Mucosa of stomach (tissue), 1 donor: Measurements from ENCODE around the gene VGLL4.
"Not testable (repeated sequence)": the region's sequence is repeated elsewhere in the genome, so short reads cannot be mapped to it uniquely, and the experiment has no call there.

ENCODE experiments used
- H3K27me3 ChIP-seq: one replicate; pipeline ENCODE4 v1.7.0; 2013; ENCODE audit warnings: mild to moderate bottlenecking, low read length; ENCODE audit not compliant: control insufficient read depth, insufficient read depth
- H3K36me3 ChIP-seq: one replicate; pipeline ENCODE4 v1.7.0; 2013; ENCODE audit warnings: low read length; ENCODE audit not compliant: control insufficient read depth, insufficient read depth
- H3K4me1 ChIP-seq: one replicate; pipeline ENCODE4 v1.7.0; 2013; ENCODE audit warnings: mild to moderate bottlenecking, low read length; ENCODE audit not compliant: control insufficient read depth, insufficient read depth
- H3K4me3 ChIP-seq: one replicate; pipeline ENCODE4 v1.7.0; 2013; ENCODE audit warnings: low read length
- H3K9ac ChIP-seq: one replicate; pipeline ENCODE4 v1.7.0; 2013; ENCODE audit warnings: mild to moderate bottlenecking, low read length, moderate library complexity
- H3K9me3 ChIP-seq: one replicate; pipeline ENCODE4 v1.7.0; 2013; ENCODE audit warnings: mild to moderate bottlenecking, low read length, moderate library complexity; ENCODE audit not compliant: control insufficient read depth
- donor health status: Pancreatic carcinoma.

VGLL4 gene

GRCh38 chr3:11514191-11514821 is 129.4 kb downstream of the VGLL4 start:
- Histone ChIP-seq H3K9ac (no peak overlapping the region), H3K27me3 (no peaks in the 10 kb centered on the region), H3K9me3 (no peaks in the 10 kb centered on the region), H3K36me3 (no peaks in the 10 kb centered on the region), H3K4me3 (no peak overlapping the region), H3K4me1 (peaks cover 27% of the 10 kb centered on the region)

- H3K27me3 ChIP-seq: no peaks in the 10 kb centered on the region
- no peak overlapping the region for H3K4me3 ChIP-seq
- peaks cover 32% of the 10 kb centered on the region for H3K4me1 ChIP-seq
- H3K36me3 ChIP-seq: no peaks in the 10 kb centered on the region
- no peak overlapping the region for H3K9ac ChIP-seq
- no peaks in the 10 kb centered on the region for H3K9me3 ChIP-seq
Measured at GRCh38 chr3:11513817-11514135, 129.9 kb downstream of the VGLL4 start.

- H3K27me3 ChIP-seq, H3K4me3 ChIP-seq, H3K9ac ChIP-seq, H3K36me3 ChIP-seq, H3K9me3 ChIP-seq: not testable (repeated sequence)
- H3K4me1 ChIP-seq: peaks cover 37% of the 10 kb centered on the region
Measured at GRCh38 chr3:11513125-11513816, 130.4 kb downstream of the VGLL4 start.

- not testable (repeated sequence) for H3K36me3 ChIP-seq, H3K4me3 ChIP-seq, H3K27me3 ChIP-seq, H3K9ac ChIP-seq, H3K9me3 ChIP-seq
- H3K4me1 ChIP-seq: peaks cover 39% of the 10 kb centered on the region
Measured at GRCh38 chr3:11511606-11512005, 132.1 kb downstream of the VGLL4 start.

- H3K9me3 ChIP-seq: no peaks in the 10 kb centered on the region
- no peaks in the 10 kb centered on the region for H3K27me3 ChIP-seq
- H3K4me3 ChIP-seq: no peak overlapping the region
- H3K36me3 ChIP-seq: no peaks in the 10 kb centered on the region
- H3K9ac ChIP-seq: no peak overlapping the region
- peaks cover 39% of the 10 kb centered on the region for H3K4me1 ChIP-seq
Measured at GRCh38 chr3:11510356-11510755, 133.4 kb downstream of the VGLL4 start.

GRCh38 chr3:11510001-11510340 is 133.7 kb downstream of the VGLL4 start:
- Histone ChIP-seq H3K9me3 (no peaks in the 10 kb centered on the region), H3K4me1 (peaks cover 39% of the 10 kb centered on the region), H3K27me3 (no peaks in the 10 kb centered on the region), H3K9ac (no peak overlapping the region), H3K36me3 (no peaks in the 10 kb centered on the region), H3K4me3 (no peak overlapping the region)

- H3K4me3 ChIP-seq: peak overlapping the region; percentile 9
- no peak overlapping the region for H3K9ac ChIP-seq
- peaks cover 36% of the 10 kb centered on the region for H3K4me1 ChIP-seq
- no peaks in the 10 kb centered on the region for H3K36me3 ChIP-seq
- no peaks in the 10 kb centered on the region for H3K27me3 ChIP-seq
- no peaks in the 10 kb centered on the region for H3K9me3 ChIP-seq
Measured at GRCh38 chr3:11509173-11510000, 134.3 kb downstream of the VGLL4 start.

- peaks cover 28% of the 10 kb centered on the region for H3K4me1 ChIP-seq
- H3K27me3 ChIP-seq: no peaks in the 10 kb centered on the region
- H3K9ac ChIP-seq: peak overlapping the region; percentile 30
- H3K4me3 ChIP-seq: no peak overlapping the region
- H3K36me3 ChIP-seq: no peaks in the 10 kb centered on the region
- H3K9me3 ChIP-seq: no peaks in the 10 kb centered on the region
Measured at GRCh38 chr3:11508346-11509172, 135.2 kb downstream of the VGLL4 start.

- Histone ChIP-seq H3K27me3 (no peaks in the 10 kb centered on the region), H3K36me3 (no peaks in the 10 kb centered on the region), H3K4me1 (peaks cover 26% of the 10 kb centered on the region), H3K9ac (no peak overlapping the region), H3K9me3 (no peaks in the 10 kb centered on the region), H3K4me3 (no peak overlapping the region)
Measured at GRCh38 chr3:11507719-11508118, 136.0 kb downstream of the VGLL4 start.
